CMK (cell line): ENCODE measurements around the gene STING1.
"Not testable (repeated sequence)": the region's sequence is repeated elsewhere in the genome, so short reads cannot be mapped to it uniquely, and the experiment has no call there.

Experiments used
- DNase-seq: peaks from one replicate; pipeline ENCODE4 v3.0.0-alpha.2; 2010; ENCODE audit warnings: low read depth

STING1 gene

DNA sequence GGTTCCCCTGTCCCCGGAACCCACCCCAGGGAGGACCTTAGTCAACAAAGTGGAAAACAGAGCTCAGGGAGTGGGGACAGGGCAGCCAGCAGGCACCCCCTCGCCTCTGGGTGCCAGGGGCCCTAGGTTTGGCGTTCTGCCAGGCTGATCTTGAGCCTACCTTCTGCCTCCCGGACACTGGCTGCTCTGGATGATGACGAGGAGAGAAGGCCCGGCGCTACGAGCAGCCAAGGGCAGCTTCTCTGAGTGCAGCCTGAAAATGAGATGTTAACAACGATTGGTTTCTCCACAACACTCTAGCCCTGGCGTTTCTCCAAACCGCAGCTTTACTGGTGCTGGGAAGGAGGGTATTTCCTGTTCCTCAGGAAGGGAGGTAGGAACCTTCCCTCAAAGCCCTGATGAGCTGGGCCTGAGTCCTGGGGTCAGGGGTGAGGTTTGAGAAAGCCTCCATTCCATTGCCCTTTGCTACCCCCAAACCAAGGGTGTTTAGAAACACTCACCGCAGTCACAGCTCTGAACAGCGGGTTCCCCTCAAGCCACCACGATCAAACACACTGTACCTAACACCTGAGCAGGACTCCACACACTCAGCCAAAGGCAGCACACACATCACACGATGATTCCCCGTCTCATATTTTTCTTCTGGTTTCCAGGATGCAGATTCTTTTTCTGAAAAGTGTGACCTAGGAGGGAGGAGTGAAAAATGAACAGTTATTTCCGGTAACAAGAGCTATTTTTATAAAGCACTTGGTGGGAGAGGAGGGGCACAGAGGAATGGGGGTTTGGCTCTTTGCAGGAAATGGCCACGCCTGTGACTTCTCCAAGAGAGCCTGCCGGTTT, at the start of gene STING1:
Gene STING1 (minus strand): TSS at position 709 of the 840 bp plus-strand sequence. CDS start 1,054 bp downstream, outside the sequence.
- peak; percentile 88 for DNase-seq

- DNase-seq: no peak
Measured at GRCh38 chr5:139531772-139532169, 49.2 kb upstream of the STING1 start.

- DNase-seq: not testable (repeated sequence)
Measured at GRCh38 chr5:139530079-139530478, 47.5 kb upstream of the STING1 start.

GRCh38 chr5:139528695-139529094, 46.1 kb upstream of the STING1 start:
- not testable (repeated sequence) for DNase-seq

DNA sequence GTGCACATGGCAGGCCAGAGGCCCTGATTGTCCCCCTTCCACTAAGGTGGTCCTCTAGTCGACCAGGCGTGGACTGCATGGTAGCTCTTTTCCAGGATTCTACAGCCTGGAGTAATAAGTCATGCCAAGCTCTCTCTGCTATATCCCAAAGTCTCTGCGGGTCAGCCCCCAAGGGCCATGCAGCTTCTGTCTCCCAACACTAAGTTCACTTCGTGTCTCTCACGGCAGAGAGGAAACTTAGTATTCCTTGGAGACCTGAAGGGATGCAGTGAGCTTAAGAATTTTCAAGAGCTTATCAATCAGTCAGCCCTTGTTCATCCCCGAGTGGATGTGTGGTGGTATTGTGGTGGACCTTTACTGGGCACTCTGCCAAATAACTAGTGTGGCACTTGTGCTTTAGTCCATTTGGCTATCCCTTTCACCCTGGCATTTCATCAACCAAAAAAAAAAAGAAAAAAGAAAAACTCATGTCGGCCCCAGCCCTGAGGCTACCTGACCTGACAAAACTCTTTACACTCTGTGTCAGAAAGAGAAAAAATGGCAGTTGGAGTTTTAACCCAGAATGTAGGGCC, 45.4 kb upstream of the STING1 start:
- not testable (repeated sequence) for DNase-seq

GRCh38 chr5:139527090-139527470, 44.5 kb upstream of the STING1 start:
- DNase-seq: not testable (repeated sequence)

- DNase-seq: not testable (repeated sequence)
Measured at GRCh38 chr5:139526309-139527089, 43.9 kb upstream of the STING1 start.

- DNase-seq: not testable (repeated sequence)
Measured at GRCh38 chr5:139525586-139526308, 43.2 kb upstream of the STING1 start.

DNA sequence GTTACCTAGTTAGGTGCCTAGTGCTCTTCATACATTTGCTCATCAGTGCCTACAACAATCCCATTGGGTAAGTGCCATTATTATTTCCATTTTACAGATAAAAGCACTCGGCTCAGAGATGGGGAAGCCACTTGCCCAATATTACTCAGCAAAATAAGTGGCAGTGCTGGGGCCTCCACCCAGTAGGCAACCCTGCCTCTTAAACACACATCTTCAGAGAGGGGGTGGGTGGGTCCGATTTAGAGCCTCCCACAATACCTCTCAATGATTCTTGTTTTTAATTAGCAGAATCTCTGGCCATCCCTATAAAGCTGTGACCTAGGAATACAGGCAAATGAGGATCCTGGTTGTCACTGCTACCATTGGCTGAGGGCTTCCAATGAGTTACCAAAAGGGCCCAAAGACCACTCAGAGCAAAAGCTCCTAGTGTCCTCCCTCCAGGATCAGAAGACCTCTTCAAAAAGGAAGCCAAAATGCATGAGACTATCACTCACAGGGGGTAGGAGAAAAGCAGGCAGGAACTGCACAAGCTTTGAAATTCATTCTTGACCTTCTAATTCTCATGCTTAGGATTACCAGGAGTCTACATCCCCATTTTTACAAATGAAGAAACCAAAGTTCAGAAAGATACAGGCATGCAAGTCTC, 42.5 kb upstream of the STING1 start:
- no peak for DNase-seq

DNA sequence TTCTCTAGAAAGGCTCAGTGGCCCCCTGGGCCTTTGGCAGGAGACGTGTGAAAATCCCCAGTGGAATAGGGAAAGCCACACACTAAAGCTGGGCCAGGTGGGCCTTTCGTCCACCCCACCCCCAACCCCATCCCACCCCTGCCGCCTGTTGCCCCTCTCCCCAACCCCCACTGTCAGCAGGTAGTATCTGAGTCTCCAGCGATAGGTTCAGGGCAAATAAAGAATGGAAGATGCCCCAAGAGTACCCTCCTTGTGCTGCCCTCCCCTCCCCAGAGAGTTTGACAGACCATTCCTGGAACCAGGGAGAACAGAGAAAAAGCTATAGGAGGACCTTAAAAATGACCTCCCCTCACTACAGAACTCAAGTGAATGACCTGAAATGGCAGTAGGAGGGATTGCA, 41.9 kb upstream of the STING1 start:
- DNase-seq: no peak

DNA sequence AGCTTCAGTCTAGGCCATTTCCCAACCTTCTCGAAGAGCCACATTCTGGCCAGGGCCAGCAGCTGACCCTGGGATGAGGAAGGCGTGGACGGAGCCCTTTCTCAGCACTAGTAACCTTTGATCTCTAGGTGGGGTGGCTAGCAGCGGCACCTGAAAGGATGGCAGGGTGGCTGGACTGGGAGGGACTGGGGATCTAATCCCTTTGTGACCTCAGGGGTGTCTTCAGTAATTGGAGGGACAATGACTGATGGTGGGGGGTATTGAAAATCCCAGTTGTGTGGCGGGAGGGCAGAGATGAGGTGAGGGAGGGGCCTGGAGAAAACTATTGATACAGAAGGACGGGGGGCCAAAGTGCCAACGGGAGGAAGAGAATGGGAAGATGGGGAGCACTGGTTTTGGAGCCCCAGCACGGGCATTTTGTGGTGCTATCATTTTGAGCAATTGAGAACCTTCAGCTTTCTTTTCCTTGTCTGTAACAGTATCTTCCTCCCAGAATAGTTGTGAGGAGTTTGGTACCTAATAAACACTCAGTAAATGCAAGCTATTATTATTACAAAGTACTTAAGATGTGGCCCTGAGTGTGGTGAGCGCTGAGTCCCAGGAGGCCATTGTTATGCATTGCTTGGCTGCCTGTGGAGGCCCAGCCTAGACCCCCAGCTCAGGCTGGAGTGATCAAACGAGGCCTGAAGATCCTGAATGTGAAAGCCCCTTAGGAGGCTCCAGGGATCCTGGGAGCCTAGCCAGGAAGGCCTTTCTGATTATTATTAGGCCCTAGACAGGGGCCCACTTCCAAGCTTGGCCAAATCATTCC, 41.3 kb upstream of the STING1 start:
- DNase-seq: no peak

- DNase-seq: peak; percentile 70
Measured at GRCh38 chr5:139517683-139518564, 35.4 kb upstream of the STING1 start.

GRCh38 chr5:139514486-139514856, 31.9 kb upstream of the STING1 start:
- DNase-seq: no peak

DNA sequence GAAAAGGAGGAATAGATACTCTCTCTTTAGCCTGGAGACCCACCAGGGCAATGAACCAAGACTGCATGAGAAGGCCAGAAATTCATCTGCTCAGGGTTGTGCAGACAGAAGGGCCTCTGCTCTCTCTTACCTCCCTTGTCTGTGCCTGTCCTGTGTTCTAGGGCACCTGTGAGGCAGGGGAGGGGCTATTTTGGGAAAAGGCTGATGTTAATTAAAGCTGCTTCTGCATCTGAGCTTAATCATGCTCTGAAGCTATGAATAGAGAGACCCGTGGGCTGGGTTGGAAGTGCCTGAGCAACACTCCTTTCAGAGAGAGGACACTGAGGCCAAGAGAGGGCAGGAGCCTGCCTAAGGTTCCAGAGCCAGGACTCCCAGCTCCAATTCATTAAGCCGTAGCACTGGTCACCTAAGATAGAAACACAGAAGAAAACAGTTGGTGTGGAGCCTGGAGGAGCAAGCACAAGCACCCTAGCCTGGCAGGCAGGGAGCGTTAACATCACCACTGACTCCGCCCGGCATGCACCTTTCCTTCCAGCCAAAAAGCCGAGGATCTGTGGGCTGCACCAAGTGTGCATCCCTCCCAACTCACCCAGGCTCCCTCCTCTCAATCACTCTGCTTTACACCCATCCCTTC, 31.4 kb upstream of the STING1 start:
- DNase-seq: no peak

- DNase-seq: peak; percentile 69
Measured at GRCh38 chr5:139513434-139513833, 30.9 kb upstream of the STING1 start.

DNA sequence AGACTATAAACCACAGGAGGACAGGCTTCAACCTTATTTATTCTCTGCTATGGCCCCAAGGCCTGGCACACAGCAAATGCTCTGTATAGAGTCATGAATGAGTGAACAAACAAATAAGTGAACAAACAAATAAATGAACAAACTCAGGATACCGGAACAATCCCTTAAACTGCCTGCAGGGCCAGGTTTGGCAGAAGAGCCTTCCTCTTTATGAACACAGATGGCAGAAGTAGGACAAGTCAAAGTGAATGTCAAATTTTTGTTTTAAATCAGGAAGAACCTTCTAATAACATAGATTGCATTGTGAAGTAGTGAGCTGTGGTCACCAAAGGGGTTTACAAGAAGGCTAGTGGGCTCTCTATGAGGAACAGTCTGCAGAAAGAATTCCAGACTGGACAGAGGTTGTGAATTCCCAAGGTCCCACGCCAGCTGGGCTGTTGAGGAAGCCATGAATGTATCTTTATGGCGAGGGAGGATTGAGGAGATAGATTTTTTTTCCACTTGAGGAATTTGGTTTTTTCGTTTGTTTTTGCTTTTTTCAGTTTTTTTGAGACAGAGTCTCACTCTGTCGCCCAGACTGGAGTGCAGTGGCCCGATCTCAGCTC, 30.3 kb upstream of the STING1 start:
- no peak for DNase-seq

- DNase-seq: not testable (repeated sequence)
Measured at GRCh38 chr5:139504722-139505121, 22.2 kb upstream of the STING1 start.

GRCh38 chr5:139503879-139504278, 21.3 kb upstream of the STING1 start:
- not testable (repeated sequence) for DNase-seq
